GM19324 (cell line): ENCODE measurements around the gene TAS2R20.
"Not testable (repeated sequence)": the region's sequence is repeated elsewhere in the genome, so short reads cannot be mapped to it uniquely, and the experiment has no call there.

Experiments used
- ATAC-seq: cut with Tn5 transposase; IDR thresholded peaks from one replicate; pipeline ENCODE4 v1.9.1; 2021; ENCODE audit warnings: mild to moderate bottlenecking, moderate library complexity; ENCODE audit not compliant: unreplicated experiment, low FRiP score

Gene TAS2R20

GRCh38 chr12:10998204-10998603, at the start of gene TAS2R20:
TAS2R20 (minus strand) TSS chr12:10998304; CDS start chr12:10997875, 429 bp downstream.
- ATAC-seq = no peak

- ATAC-seq = not testable (repeated sequence)
These were observed 43.3 kb upstream of the TAS2R20 start for GRCh38 chr12:11041366-11041765.

GRCh38 chr12:11040162-11040561, 42.1 kb upstream of the TAS2R20 start:
- ATAC-seq = no peak

GRCh38 chr12:11039171-11039570, 41.1 kb upstream of the TAS2R20 start:
- no peak for ATAC-seq

GRCh38 chr12:11033959-11034358, 35.9 kb upstream of the TAS2R20 start:
- ATAC-seq = not testable (repeated sequence)

GRCh38 chr12:11031307-11031706, 33.2 kb upstream of the TAS2R20 start, which contains the start of gene TAS2R31:
TAS2R31 (minus strand) TSS chr12:11031407; CDS start chr12:11031335, 72 bp downstream.
- ATAC-seq = no peak

- no peak for ATAC-seq
These were observed 28.0 kb upstream of the TAS2R20 start for GRCh38 chr12:11026118-11026517.

GRCh38 chr12:11023387-11023786, 25.3 kb upstream of the TAS2R20 start:
- ATAC-seq = no peak

GRCh38 chr12:11022520-11022919, 24.4 kb upstream of the TAS2R20 start, which contains the start of gene TAS2R19:
TAS2R19 (minus strand) TSS chr12:11022620; CDS start chr12:11022571, 49 bp downstream.
- ATAC-seq = no peak

GRCh38 chr12:11016937-11017336, 18.8 kb upstream of the TAS2R20 start:
- ATAC-seq = no peak

GRCh38 chr12:11015775-11016430, 17.8 kb upstream of the TAS2R20 start:
- no peak for ATAC-seq

- no peak for ATAC-seq
These were observed 16.1 kb upstream of the TAS2R20 start for GRCh38 chr12:11014234-11014633.

GRCh38 chr12:11007608-11008007, 9.5 kb upstream of the TAS2R20 start:
- ATAC-seq = no peak

GRCh38 chr12:10994307-10994706, 3.8 kb downstream of the TAS2R20 start:
- ATAC-seq = no peak

GRCh38 chr12:10989107-10989506, 9.0 kb downstream of the TAS2R20 start:
- no peak for ATAC-seq

- ATAC-seq = no peak
These were observed 11.3 kb downstream of the TAS2R20 start, which contains the start of gene TAS2R50 for GRCh38 chr12:10986812-10987211. TAS2R50 (minus strand) TSS chr12:10986912; CDS start chr12:10986860, 52 bp downstream.

- ATAC-seq = no peak
These were observed 15.9 kb downstream of the TAS2R20 start for GRCh38 chr12:10982244-10982643.

- ATAC-seq = no peak
These were observed 23.1 kb downstream of the TAS2R20 start for GRCh38 chr12:10974965-10975364.

- ATAC-seq = no peak
These were observed 29.2 kb downstream of the TAS2R20 start for GRCh38 chr12:10968765-10969456.

GRCh38 chr12:10967409-10967808, 30.7 kb downstream of the TAS2R20 start:
- ATAC-seq = no peak

GRCh38 chr12:10966314-10966713, 31.8 kb downstream of the TAS2R20 start:
- ATAC-seq = no peak

GRCh38 chr12:10965476-10965875, 32.6 kb downstream of the TAS2R20 start:
- no peak for ATAC-seq
